Tongue (tissue), 2 donors: ENCODE results near the gene TNFSF13. TPM values are rescaled to one million over a fixed set of nuclear protein-coding genes. Genes with fewer than 3 reads are reported as not detected.

Experiments
- DNase-seq: peaks from one replicate; pipeline ENCODE4 v3.0.0-alpha.2; 2015
- total RNA-seq: library from RNA; depleted of rRNA; stranded (reverse); fragments of >200 nt; gene quantifications from one replicate; pipeline ENCODE4 v1.2.3, GENCODE V29; 2014

Gene TNFSF13
- total RNA-seq, 1 donor from 2014 or later, result 6.6 TPM

DNA sequence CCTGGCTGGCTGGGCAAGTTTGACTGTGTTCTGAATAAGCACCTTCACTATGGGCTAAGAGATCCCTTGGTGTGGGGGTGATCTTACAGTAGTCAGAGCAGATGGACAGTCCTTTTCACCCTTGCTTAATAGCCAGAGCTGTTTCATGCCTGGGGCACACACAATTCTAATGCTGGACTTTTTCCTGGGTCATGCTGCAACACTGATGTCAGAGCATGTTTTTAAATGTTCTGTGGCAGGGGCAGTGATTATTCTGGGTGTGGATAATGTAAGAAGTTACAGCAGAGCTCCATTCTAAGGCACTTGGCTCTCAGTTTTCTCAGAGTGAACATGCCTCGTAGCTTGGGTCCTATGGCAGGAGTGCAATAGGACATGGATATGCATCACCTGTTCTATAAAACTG is 16.9 kb downstream of the TNFSF13 start:
- no peak for DNase-seq

- no peak for DNase-seq
These were observed 17.4 kb downstream of the TNFSF13 start for GRCh38 chr17:7575959-7576358.

- no peak for DNase-seq
These were observed 17.9 kb downstream of the TNFSF13 start for GRCh38 chr17:7576432-7576937.

GRCh38 chr17:7577327-7578199 is 19.0 kb downstream of the TNFSF13 start:
- DNase-seq, result no peak

- DNase-seq, result peak; percentile 53
These were observed 20.7 kb downstream of the TNFSF13 start, which contains the start of gene CD68 for GRCh38 chr17:7579001-7579833. CD68 (plus strand) TSS chr17:7579638; CDS start chr17:7579678, 40 bp downstream.

- no peak for DNase-seq
These were observed 21.5 kb downstream of the TNFSF13 start for GRCh38 chr17:7579834-7580603.

DNA sequence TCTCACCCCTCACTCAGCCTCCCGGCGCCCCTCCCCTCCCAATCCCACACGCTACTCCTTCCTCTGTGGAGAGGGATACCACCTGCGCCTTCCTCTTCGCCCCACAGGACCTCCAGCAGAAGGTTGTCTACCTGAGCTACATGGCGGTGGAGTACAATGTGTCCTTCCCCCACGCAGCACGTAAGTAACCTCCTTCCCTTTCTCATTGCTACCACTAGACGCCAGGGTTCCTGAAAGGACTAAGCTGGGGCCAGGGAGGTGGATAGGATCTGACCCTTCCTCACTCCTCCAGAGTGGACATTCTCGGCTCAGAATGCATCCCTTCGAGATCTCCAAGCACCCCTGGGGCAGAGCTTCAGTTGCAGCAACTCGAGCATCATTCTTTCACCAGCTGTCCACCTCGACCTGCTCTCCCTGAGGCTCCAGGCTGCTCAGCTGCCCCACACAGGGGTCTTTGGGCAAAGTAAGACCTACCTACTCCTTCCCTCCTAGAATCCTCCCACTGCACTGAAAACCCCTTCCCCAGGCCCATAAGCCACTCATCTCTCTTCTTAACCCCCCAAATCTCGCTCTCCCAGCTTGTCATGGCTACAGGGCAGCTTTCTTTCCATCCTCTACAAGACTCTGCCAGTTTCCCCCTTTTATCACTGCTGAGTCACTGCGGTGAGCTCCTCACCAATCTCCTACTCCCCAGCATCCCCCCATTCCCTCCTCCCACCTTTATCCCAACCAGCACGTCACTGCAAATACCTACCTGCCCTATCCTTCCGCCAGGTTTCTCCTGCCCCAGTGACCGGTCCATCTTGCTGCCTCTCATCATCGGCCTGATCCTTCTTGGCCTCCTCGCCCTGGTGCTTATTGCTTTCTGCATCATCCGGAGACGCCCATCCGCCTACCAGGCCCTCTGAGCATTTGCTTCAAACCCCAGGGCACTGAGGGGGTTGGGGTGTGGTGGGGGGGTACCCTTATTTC is 22.3 kb downstream of the TNFSF13 start:
- DNase-seq, result no peak

- DNase-seq, result no peak
These were observed 24.1 kb downstream of the TNFSF13 start for GRCh38 chr17:7582396-7583252.

DNA sequence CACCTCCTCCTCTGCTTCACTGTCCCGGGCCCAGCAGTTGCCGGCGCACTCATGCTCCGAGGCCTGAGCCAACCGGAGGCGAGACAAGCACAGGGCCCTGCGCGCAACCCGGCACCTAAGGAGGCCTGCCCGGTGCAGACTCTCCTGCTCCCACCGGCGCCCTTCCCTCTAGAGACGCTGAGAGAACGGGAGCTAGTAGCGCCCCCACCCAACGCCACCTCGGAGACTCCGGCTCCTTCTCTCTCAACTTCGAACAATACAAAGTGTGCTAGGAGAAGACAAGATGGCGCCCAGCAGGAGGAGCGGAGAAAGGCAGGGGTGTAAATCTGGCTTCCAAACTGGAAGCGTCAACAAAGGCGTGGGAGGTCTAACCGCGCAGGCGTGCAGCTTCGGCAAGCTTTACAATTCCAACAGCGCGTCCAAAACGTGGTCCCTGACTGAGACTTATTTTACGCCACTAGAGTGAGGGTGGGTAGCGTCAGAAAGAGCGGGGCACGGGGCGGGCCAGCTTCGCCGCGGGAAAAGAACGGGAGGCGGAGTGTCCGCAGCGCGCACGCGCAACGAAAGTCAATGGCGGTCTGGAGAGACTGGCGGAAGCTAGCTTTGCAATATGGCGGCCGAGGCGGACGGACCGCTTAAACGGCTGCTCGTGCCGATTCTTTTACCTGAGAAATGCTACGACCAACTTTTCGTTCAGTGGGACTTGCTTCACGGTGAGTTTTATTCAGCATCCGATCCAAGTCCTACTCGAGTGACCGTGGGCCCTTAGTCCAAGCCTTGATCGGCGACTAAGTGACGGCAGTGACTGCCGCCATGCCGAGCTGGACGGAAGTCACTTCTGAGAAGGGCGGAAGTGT is 24.9 kb downstream of the TNFSF13 start, which contains the start of gene MPDU1:
Gene MPDU1 (plus strand): TSS at position 600 of the 857 bp plus-strand sequence. CDS start 11 bp downstream, at position 611.
- DNase-seq, result peak; percentile 100

GRCh38 chr17:7586673-7587419 is 28.3 kb downstream of the TNFSF13 start:
- no peak for DNase-seq

DNA sequence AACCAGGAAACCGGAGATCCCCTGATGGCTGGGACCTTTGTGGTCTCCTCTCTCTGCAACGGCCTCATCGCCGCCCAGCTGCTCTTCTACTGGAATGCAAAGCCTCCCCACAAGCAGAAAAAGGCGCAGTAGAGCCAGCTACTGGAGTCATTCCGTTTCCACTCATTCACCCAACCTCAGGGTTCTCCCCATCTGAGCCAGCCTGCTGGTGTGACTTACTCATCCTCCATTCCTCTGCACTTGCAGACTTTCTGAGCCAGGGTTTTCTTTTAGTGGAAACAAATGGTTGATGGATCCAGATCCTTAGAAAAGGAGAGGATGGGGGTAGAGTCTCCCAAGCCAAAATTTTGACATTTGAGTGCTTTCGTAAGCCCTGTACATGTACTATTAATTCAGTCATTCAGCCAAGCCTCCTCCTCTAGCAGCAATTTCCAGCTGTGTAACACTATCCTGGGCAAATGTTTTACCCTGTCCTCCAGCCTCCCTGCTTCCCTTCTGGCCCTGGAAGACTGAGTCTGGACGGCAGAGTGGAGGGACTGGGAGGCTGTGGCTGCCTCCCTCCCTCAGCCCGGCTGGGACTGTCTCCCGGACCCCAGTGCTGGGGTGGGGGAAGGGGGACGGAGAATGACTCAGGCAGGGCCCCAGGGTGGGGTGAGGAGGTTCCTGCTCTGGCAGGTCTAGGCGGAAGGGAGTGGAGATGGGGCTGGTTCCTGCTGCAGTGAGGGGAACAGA is 29.0 kb downstream of the TNFSF13 start:
- peak; percentile 59 for DNase-seq

DNA sequence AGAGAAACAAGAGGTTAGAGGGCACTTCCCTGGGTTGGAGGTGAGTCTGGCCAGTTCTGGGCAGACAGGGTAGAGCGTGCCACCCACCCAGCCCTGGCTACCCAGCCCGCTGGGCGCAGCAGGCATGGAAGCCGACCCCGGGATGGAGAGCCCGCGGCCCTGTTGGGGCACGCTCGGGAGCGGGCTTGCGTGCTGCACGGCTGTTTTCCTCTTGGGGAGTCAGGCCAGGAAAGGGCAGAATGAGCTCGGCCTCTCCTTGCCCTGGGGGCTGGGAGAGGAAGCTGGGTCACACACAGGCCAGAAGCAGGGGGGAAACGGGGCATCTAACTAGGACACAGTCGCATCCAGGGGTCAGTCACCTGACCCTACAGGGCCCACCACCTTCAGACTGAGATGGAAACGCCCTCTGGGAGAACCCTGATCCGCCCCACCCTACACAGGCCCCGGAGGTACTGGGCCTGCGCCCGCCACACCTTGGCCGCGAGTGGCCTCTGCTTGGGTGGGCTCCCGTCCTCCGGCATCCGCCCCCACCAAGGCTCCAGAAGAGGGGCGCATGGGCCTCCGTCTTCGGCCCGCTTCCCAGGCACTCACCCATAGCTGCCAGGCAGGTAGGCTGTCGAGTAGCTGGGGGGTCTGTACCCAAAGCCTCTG is 30.1 kb downstream of the TNFSF13 start:
- no peak for DNase-seq

DNA sequence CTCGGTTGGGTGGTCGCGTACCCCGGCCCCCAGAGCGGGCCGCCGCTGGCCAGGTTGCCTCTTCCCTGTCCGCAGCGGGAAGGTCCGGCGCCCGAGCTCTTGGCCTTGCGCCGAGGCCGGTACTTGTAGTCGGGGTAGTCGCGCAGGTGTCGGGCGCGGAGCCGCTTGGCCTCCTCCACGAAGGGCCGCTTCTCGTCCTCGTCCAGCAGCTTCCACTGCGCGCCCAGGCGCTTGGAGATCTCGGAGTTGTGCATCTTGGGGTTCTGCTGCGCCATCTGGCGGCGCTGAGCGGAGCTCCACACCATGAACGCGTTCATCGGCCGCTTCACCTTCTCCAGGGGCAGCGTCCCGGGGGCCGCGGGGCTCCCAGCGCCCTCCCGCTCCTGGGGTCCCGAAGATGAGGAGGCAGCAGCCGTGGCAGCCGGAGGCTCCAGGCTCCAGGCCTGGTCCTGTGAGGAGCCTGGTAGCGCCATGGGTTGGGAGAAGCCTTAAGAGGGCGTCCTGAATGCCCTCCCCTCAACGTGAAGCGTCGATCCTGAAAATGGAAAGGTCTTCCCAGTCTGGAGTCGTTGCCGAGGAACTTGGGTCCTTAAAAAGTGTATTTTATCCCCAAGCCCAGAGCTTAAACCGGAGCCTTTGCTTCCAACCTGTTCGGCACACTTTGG is 30.8 kb downstream of the TNFSF13 start:
- DNase-seq, result peak; percentile 95

- DNase-seq, result peak; percentile 42
These were observed 31.5 kb downstream of the TNFSF13 start, which contains the start of gene SOX15 for GRCh38 chr17:7589891-7590691. SOX15 (minus strand) TSS chr17:7590094; CDS start chr17:7589676, 418 bp downstream.

DNA sequence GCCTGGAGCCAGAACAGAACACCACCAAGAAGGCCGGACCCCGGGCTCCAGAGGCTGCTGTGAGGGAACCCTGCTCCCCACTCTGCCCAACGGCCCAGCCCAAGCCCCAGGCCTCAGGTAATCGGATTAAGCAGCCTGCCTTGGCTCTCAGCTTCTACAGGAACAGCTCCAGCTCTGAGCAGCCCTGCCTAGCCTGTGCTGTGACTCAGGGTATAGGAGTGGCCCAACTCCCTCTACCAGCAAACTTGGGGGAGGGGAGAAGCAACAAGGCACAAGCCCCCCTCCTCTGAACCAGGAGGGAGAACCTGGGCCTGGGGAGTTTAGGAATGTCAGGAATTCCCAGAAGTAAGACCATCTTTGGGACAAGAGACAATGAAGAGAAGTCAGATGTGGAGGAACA is 32.2 kb downstream of the TNFSF13 start:
- DNase-seq, result no peak
